GM12878 (cell line): ENCODE data around the gene FSTL4. TPM values are rescaled to one million over a fixed set of nuclear protein-coding genes. Genes with fewer than 3 reads are reported as not detected.
A peak's percentile ranks its signal among the peaks of the same experiment; 100 is the strongest.

Source experiments
- ATAC-seq: fragments of 200-7000 bp; cut with Tn5 transposase; 3 replicates; pipeline ENCODE4 v1.9.1; 2020; ENCODE audit warnings: mild to moderate bottlenecking, moderate library complexity
- BruUV-seq: library from RNA; stranded (reverse); fragments of 400-500 nt; replicated peaks from 2 replicates; lab custom pipeline; 2021; lab: Mats Ljungman, UMichigan
- CTCF ChIA-PET: fragments of 300-600 bp; sonication (Branson Sonifier 250); formaldehyde crosslinking; extraction: SDS; loops from one replicate; lab custom pipeline; 2021; ENCODE audit warnings: inconsistent platforms; lab: Yijun Ruan, JAX
- POLR2A ChIA-PET: fragments of 350-600 bp; formaldehyde crosslinking; extraction: SDS; loops from one replicate; lab custom pipeline; 2021; ENCODE audit warnings: inconsistent platforms; lab: Charles Lee
- RAD21 ChIA-PET: fragments of 300-600 bp; sonication (Branson Sonifier 250); formaldehyde crosslinking; loops from one replicate; lab custom pipeline; 2023; ENCODE audit warnings: antibody characterized with exemption; ENCODE audit not compliant: unreplicated experiment; lab: Charles Lee
- SMC1A ChIA-PET: fragments of 300-600 bp; sonication (Branson Sonifier 250); formaldehyde crosslinking; loops from one replicate; lab custom pipeline; 2023; ENCODE audit not compliant: unreplicated experiment, uncharacterized antibody; lab: Charles Lee
- DNase-seq: peaks from one replicate; pipeline ENCODE4 v3.0.0-alpha.2; 2011; ENCODE audit warnings: low read depth, low spot score
- FAIRE-seq: peaks from 3 replicates; lab custom pipeline; 2011; peaks lifted over from hg19 to GRCh38; lab: Jason Lieb, UNC
- H2AFZ ChIP-seq: 2 replicates; pipeline ENCODE4 v1.6.0; 2011; ENCODE audit warnings: low read depth, low read length, control low read depth; ENCODE audit not compliant: control insufficient read depth
- H3K27ac ChIP-seq: 2 replicates; pipeline ENCODE4 v1.5.1; 2011; ENCODE audit warnings: control low read depth; ENCODE audit not compliant: control insufficient read depth, insufficient read depth
- H3K27me3 ChIP-seq, 2 experiments: replicated peaks in 1 of 2; 2 replicates each; pipeline versions ENCODE4 v1.6.0 to v1.6.1; 2011; ENCODE audit warnings: low read length in 1 of 2; ENCODE audit not compliant: control insufficient read depth in 2 of 2, insufficient read depth in 2 of 2
- H3K36me3 ChIP-seq, 2 experiments: 2 replicates each; pipeline ENCODE4 v1.5.1; 2011; ENCODE audit warnings: low read length in 1 of 2; ENCODE audit not compliant: control insufficient read depth in 2 of 2, insufficient read depth in 2 of 2
- H3K4me1 ChIP-seq: 2 replicates; pipeline ENCODE4 v1.6.1; 2011; ENCODE audit warnings: mild to moderate bottlenecking, low read length, moderate library complexity, mixed read lengths; ENCODE audit not compliant: control insufficient read depth, insufficient read depth
- H3K4me2 ChIP-seq: 2 replicates; pipeline ENCODE4 v1.6.0; 2011; ENCODE audit warnings: control low read depth; ENCODE audit not compliant: control insufficient read depth, insufficient read depth
- H3K4me3 ChIP-seq: fragments of 200-600 bp; sonication (generic); 2 replicates; pipeline ENCODE4 v1.5.1; 2016
- H3K79me2 ChIP-seq: 2 replicates; pipeline ENCODE4 v1.6.0; 2011; ENCODE audit warnings: low read length; ENCODE audit not compliant: control insufficient read depth, insufficient read depth
- H3K9ac ChIP-seq: 2 replicates; pipeline ENCODE4 v1.8.0; 2011; ENCODE audit warnings: low read length, control low read depth, mixed read lengths; ENCODE audit not compliant: control insufficient read depth, insufficient read depth
- H3K9me3 ChIP-seq: replicated peaks from 3 replicates; pipeline ENCODE4 v1.5.1; 2011; ENCODE audit warnings: mild to moderate bottlenecking, low read length; ENCODE audit not compliant: control insufficient read depth, insufficient read depth
- H4K20me1 ChIP-seq: 2 replicates; pipeline ENCODE4 v1.6.0; 2011; ENCODE audit not compliant: control insufficient read depth, insufficient read depth
- BMI1 ChIP-seq: fragments of 450-650 bp; IDR thresholded peaks from 2 replicates; pipeline ENCODE4 v1.6.1; 2016; ENCODE audit warnings: mild to moderate bottlenecking, moderate library complexity, borderline replicate concordance
- BRCA1 ChIP-seq: IDR thresholded peaks from 2 replicates; pipeline ENCODE4 v1.6.1; 2011; ENCODE audit warnings: low read depth, low read length, improper control_type of control experiment
- CHD4 ChIP-seq: fragments of 200-600 bp; sonication (generic); IDR thresholded peaks from 2 replicates; pipeline ENCODE4 v1.6.1; 2016; ENCODE audit warnings: mild to moderate bottlenecking
- EED ChIP-seq: sonication (generic); IDR thresholded peaks from 2 replicates; pipeline ENCODE4 v1.6.1; 2016; ENCODE audit warnings: antibody characterized with exemption, low read depth
- ETV6 ChIP-seq, 2 experiments: fragments of 450-650 bp in 1 of 2; IDR thresholded peaks in 1 of 2; conservative IDR thresholded peaks in 1 of 2; 2 replicates each; pipeline ENCODE4 v1.6.1; 2014; ENCODE audit warnings: antibody characterized with exemption in 1 of 2, borderline replicate concordance in 1 of 2, low read depth in 1 of 2, mild to moderate bottlenecking in 1 of 2, moderate library complexity in 1 of 2
- FOS ChIP-seq: IDR thresholded peaks from 3 replicates; pipeline ENCODE4 v1.6.1; 2011; ENCODE audit warnings: borderline replicate concordance; ENCODE audit not compliant: insufficient read length; ENCODE audit errors: extremely low read depth
- FOXM1 ChIP-seq: IDR thresholded peaks from 2 replicates; pipeline ENCODE4 v1.6.1; 2012; ENCODE audit warnings: low read depth, mild to moderate bottlenecking, inconsistent platforms, low read length, moderate library complexity
- HDAC2 ChIP-seq: fragments of 200-600 bp; sonication (generic); IDR thresholded peaks from 2 replicates; pipeline ENCODE4 v1.6.1; 2017
- POLR2AphosphoS5 ChIP-seq: IDR thresholded peaks from 2 replicates; pipeline ENCODE4 v1.6.1; 2011; ENCODE audit warnings: mild to moderate bottlenecking, low read length, inconsistent platforms
- RB1 ChIP-seq: fragments of 450-650 bp; formaldehyde crosslinking; IDR thresholded peaks from 2 replicates; pipeline ENCODE4 v1.6.1; 2017; ENCODE audit warnings: mild to moderate bottlenecking, borderline replicate concordance
- SREBF1 ChIP-seq: IDR thresholded peaks from 2 replicates; pipeline ENCODE4 v1.6.1; 2012; ENCODE audit warnings: mild to moderate bottlenecking, low read length
- STAT3 ChIP-seq: IDR thresholded peaks from 2 replicates; pipeline ENCODE4 v1.6.1; 2011; ENCODE audit warnings: low read depth, low read length, improper control_type of control experiment
- SUPT20H ChIP-seq: IDR thresholded peaks from 2 replicates; pipeline ENCODE4 v1.6.1; 2011; ENCODE audit warnings: low read depth, mild to moderate bottlenecking, low read length, moderate library complexity, borderline replicate concordance; ENCODE audit not compliant: control insufficient read depth
- USF2 ChIP-seq: IDR thresholded peaks from 2 replicates; pipeline ENCODE4 v1.6.1; 2011; ENCODE audit warnings: low read depth, low read length, improper control_type of control experiment, borderline replicate concordance
- ZNF384 ChIP-seq: IDR thresholded peaks from 2 replicates; pipeline ENCODE4 v1.6.1; 2012; ENCODE audit warnings: low read depth, mild to moderate bottlenecking, low read length, improper control_type of control experiment, borderline replicate concordance
- WGBS: methylation state at CpG from one replicate; pipeline ENCODE4 v1.1.6; 2016; ENCODE audit warnings: low lambda C conversion rate; ENCODE audit not compliant: insufficient replicate concordance, insufficient coverage; ENCODE audit errors: missing lambda C conversion rate; 5-methylcytosine and 5-hydroxymethylcytosine counted together
- in situ Hi-C: fragments of 300-500 bp; cut with MboI; formaldehyde crosslinking; loops from 9 replicates; pipeline ENCODE4 v1.14.3; 2018; ENCODE audit warnings: mixed read lengths
- intact Hi-C: fragments of 100-400 bp; cut with micrococcal nuclease; formaldehyde crosslinking; loops from one replicate; pipeline ENCODE4 v1.14.2; 2022; ENCODE audit not compliant: unreplicated experiment
- polyA plus RNA-seq, 11 experiments: library from polyadenylated mRNA; depleted of rRNA in 4 of 11; unstranded in 6 of 11; stranded (reverse) in 5 of 11; fragments of >200 nt; fragmentation: Nextera tagmentation in 4 of 11; fragmentation: Illumina TruSeq in 1 of 11; extraction: Ambion mirVana in 4 of 11; extraction: Trizol in 1 of 11; gene quantifications; 1 replicate in 1 of 11; 2 replicates in 10 of 11; pipeline versions ENCODE4 v1.2.1 to v1.2.3, GENCODE V29; 2011 to 2016; ENCODE audit warnings: inconsistent platforms in 2 of 11, missing spikeins in 2 of 11, low read depth in 1 of 11
- total RNA-seq, 4 experiments: library from RNA; depleted of rRNA in 3 of 4; stranded (reverse); fragments of >200 nt in 3 of 4; fragmentation: Illumina TruSeq in 1 of 4; extraction: Trizol in 1 of 4; gene quantifications; 2 replicates each; pipeline versions ENCODE4 v1.2.1 to v1.2.3, GENCODE V29; 2013 to 2021
- TF ChIP-seq, protein P1 (sequence below): fragments of 150-350 bp; IDR thresholded peaks from 2 replicates; pipeline ENCODE4 v1.6.1; 2014; ENCODE audit warnings: mild to moderate bottlenecking, low read depth, low read length

The FSTL4 gene
- total and polyA plus RNA-seq, 10 of the 15 experiments (the other 5 are each of a cell fraction or from before 2014, with no cell fraction given): 0.01 to 0.79 (median 0.21) TPM; not detected in 6

DNA sequence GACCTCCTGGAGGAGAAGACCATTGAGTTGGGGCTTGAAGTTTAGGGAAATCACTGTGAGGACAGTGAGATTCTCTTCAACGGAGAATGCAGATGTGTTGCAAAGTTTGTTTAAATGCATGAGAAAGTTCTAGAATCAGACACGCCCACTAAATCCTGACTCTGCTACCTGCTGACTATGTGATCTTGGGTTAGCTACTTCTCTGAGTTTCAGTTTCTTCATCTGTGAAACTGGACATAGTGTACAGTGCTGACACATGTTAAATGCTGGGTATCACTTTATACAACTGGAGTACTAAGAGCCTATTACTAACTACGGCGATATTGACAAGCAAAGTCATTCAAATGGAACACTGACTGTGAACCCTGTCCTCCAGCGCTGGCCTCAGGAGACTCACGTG is 305.1 kb downstream of the FSTL4 start:
- Histone ChIP-seq H3K4me2 (no peak overlapping the region), H3K9ac (no peak overlapping the region), H4K20me1 (no peaks in the 10 kb centered on the region), H2AFZ (no peak overlapping the region), H3K4me1 (no peaks in the 10 kb centered on the region), H3K9me3 (no peaks in the 10 kb centered on the region), H3K79me2 (no peaks in the 10 kb centered on the region), H3K36me3 (no peaks in the 10 kb centered on the region), H3K4me3 (no peak overlapping the region), H3K27me3 (no peaks in the 10 kb centered on the region), H3K27ac (no peak overlapping the region)
- DNase-seq (no peak), FAIRE-seq (no peak), ATAC-seq (peak; percentile 76)
- CTCF ChIA-PET: no interaction called here
- in situ Hi-C loops: no loop called here
- no TSS peak for BruUV-seq
- POLR2A ChIA-PET: no interaction called here
- SMC1A ChIA-PET: interaction anchor here (1.6 kb wide), 1 partner anchor 10 kb away, joined by 3 read pairs; no protein-coding TSS in a partner anchor
- intact Hi-C loops: no loop called here
- RAD21 ChIA-PET: no interaction called here
- WGBS: 45% methylated on average over 6 of the region's 6 CpGs
- no peak for TF ChIP-seq EED
- TF ChIP-seq BRCA1: no peak
- TF ChIP-seq POLR2AphosphoS5: no peak
- TF ChIP-seq FOS: no peak
- TF ChIP-seq SREBF1: no peak
- TF ChIP-seq RB1: no peak
- TF ChIP-seq USF2: no peak
- no peak for TF ChIP-seq STAT3
- TF ChIP-seq ZNF384: no peak
- no peak for TF ChIP-seq SUPT20H
- no peak for TF ChIP-seq HDAC2
- TF ChIP-seq, protein P1, sequence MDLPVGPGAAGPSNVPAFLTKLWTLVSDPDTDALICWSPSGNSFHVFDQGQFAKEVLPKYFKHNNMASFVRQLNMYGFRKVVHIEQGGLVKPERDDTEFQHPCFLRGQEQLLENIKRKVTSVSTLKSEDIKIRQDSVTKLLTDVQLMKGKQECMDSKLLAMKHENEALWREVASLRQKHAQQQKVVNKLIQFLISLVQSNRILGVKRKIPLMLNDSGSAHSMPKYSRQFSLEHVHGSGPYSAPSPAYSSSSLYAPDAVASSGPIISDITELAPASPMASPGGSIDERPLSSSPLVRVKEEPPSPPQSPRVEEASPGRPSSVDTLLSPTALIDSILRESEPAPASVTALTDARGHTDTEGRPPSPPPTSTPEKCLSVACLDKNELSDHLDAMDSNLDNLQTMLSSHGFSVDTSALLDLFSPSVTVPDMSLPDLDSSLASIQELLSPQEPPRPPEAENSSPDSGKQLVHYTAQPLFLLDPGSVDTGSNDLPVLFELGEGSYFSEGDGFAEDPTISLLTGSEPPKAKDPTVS: no peak
- TF ChIP-seq BMI1: no peak
- TF ChIP-seq ETV6 (conservative IDR thresholded peaks at IDR 0.05 in 1 of 2, IDR thresholded peaks at IDR 0.05 in 1 of 2; ENCODE audit: borderline replicate concordance in 1 of 2, low read depth in 1 of 2): no peak
- TF ChIP-seq FOXM1: no peak
- TF ChIP-seq CHD4: no peak
